Measurements from ENCODE around the gene COMP.

COMP gene

GRCh38 chr19:18794692-18795091 lies 3.6 kb upstream of the COMP start:
- TF ChIP-seq CTCF (IDR thresholded peaks at IDR 0.05; ENCODE audit: insufficient read depth, missing control alignments) = no peak
- FAIRE-seq = no peak
- DNase-seq (ENCODE audit: insufficient read length, low spot score) = no peak

DNA sequence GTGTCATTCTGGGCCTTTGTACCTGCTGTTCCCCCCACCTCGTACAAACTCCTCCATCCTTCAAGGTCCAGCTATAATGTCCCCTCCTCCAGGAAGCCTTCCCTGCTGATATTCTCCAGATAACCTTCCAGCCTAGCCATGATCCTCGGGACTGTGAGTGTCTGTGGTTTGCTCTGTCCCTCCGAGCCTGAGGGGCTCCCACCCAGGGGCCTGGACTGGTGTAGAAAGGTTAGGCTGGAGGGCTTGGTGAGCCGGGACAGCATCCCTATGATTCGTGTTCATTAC lies 2.9 kb upstream of the COMP start:
- no peak for TF ChIP-seq CTCF (IDR thresholded peaks at IDR 0.05; ENCODE audit: insufficient read depth, missing control alignments)
- FAIRE-seq = no peak
- DNase-seq (ENCODE audit: insufficient read length, low spot score) = no peak

DNA sequence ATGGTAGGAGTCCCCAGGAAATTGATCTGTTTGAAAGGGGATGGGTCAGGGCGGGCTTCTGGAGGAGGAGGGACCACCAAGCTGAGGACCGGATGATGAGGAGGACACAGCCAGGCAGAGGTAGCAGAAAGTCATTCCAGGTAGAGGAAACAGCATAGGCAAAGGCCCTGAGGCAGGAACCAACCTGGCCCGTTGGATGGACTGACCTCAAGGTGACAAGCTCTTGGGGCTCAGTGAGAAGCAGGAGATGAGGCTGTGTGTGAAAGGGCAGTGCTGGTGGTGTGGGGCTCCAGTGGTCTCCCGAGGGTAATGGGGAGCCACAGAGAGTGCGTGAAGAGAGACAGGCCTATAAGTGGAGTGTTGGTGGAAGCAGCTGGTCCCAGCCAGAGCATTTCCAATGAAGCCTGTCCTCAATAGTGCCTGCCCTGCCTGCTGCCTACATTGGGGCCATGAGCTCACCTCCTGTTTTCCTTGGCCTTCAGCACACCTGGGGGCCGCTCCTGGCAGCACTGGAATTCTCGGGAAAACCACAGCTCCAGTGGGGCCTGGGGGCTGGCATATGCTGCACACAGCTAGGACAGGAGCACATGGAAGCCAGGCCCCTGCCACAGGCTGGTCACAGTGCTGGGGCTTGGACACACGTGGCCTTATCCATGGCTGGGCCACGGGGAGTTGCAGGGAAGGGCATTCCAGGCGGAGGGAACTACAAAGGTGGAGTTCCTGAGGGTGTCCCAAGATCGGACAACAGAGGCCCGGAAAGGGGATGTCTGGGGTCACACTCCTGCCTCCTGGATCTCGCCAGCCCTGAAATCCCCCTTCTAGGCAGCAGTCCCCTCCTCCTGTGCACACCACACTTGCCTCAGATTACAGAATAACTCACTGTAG lies 2.3 kb upstream of the COMP start:
- no peak for DNase-seq (ENCODE audit: insufficient read length, low spot score)
- TF ChIP-seq CTCF (IDR thresholded peaks at IDR 0.05; ENCODE audit: insufficient read depth, missing control alignments) = no peak
- no peak for FAIRE-seq

GRCh38 chr19:18792661-18793060 lies 1.6 kb upstream of the COMP start:
- FAIRE-seq = no peak
- no peak for TF ChIP-seq CTCF (IDR thresholded peaks at IDR 0.05; ENCODE audit: insufficient read depth, missing control alignments)
- no peak for DNase-seq (ENCODE audit: insufficient read length, low spot score)

- FAIRE-seq (no peak), DNase-seq (ENCODE audit: insufficient read length, low spot score) (no peak)
- TF ChIP-seq CTCF (IDR thresholded peaks at IDR 0.05; ENCODE audit: insufficient read depth, missing control alignments) = no peak
Measured at GRCh38 chr19:18791315-18791678, 192 bp upstream of the COMP start.

- no peak for DNase-seq (ENCODE audit: insufficient read length, low spot score)
- FAIRE-seq = no peak
- TF ChIP-seq CTCF (IDR thresholded peaks at IDR 0.05; ENCODE audit: insufficient read depth, missing control alignments) = no peak
Measured at GRCh38 chr19:18789883-18790565, 1.1 kb downstream of the COMP start.

DNA sequence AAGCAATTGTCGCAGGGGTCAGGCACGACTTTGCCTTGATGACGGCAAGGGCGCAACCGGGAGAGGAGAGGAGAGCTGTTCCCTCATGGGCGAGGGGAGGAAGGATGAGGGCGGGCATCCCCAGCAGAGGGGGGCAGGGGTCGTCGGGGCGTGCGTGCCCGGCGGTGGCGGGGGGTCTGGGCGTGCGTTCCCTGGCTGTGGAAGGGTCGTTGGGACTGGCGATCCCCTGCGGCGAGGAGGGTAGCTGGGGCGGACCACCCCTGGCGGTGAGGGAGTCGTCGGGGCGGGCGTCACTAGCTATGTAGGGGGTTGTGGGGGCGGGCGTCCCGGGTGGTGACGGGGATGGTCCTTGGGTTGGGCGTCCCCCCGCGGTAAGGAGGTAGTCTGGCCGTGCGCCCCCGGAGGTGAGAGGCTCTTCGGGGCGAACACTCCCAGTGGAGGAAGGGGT lies 1.7 kb downstream of the COMP start:
- no peak for TF ChIP-seq CTCF (IDR thresholded peaks at IDR 0.05; ENCODE audit: insufficient read depth, missing control alignments)
- DNase-seq (ENCODE audit: insufficient read length, low spot score) = no peak
- FAIRE-seq = no peak

Measured in D721Med (cell line).